Left ventricle myocardium inferior (tissue), 1 donor: ENCODE results near the gene ZNF236. TPM values are rescaled to one million over a fixed set of nuclear protein-coding genes. Genes with fewer than 3 reads are reported as not detected.

Experiments used
- DNase-seq: peaks from one replicate; pipeline ENCODE4 v3.0.0-alpha.2; 2020
- H3K27ac ChIP-seq: fragments of 200-600 bp; replicated peaks from 2 replicates; pipeline ENCODE4 v1.8.0; 2021
- H3K27me3 ChIP-seq: fragments of 200-600 bp; 2 replicates; pipeline ENCODE4 v1.8.0; 2021; ENCODE audit warnings: low read depth
- H3K36me3 ChIP-seq: fragments of 200-600 bp; 2 replicates; pipeline ENCODE4 v1.8.0; 2021
- H3K4me1 ChIP-seq: fragments of 200-600 bp; 2 replicates; pipeline ENCODE4 v1.8.0; 2021
- H3K4me3 ChIP-seq: fragments of 200-600 bp; 2 replicates; pipeline ENCODE4 v1.8.0; 2021; ENCODE audit warnings: mild to moderate bottlenecking, moderate library complexity
- H3K9me3 ChIP-seq: fragments of 200-600 bp; replicated peaks from 2 replicates; pipeline ENCODE4 v1.8.0; 2021
- intact Hi-C: fragments of 100-400 bp; cut with micrococcal nuclease; formaldehyde crosslinking; loops from one replicate; pipeline ENCODE4 v1.11.0; 2022
- total RNA-seq: library from RNA; stranded (reverse); fragmentation: NEBNext Ultra II Directional; extraction: Animal tissue kit (Norgen Biotek cat#: 25700); gene quantifications from one replicate; pipeline ENCODE4 v1.2.1, GENCODE V29; 2021
- TF ChIP-seq, protein P1 (sequence below): fragments of 200-600 bp; IDR thresholded peaks from 2 replicates; pipeline ENCODE4 v1.8.0; 2021; ENCODE audit warnings: antibody characterized with exemption, mild to moderate bottlenecking, borderline replicate concordance
- donor health status: DM: no; HTN: yes; CAD: no; lungs with severe emphysema.

ZNF236 gene
- total RNA-seq, 1 donor from 2014 or later = 10.6 TPM

DNA sequence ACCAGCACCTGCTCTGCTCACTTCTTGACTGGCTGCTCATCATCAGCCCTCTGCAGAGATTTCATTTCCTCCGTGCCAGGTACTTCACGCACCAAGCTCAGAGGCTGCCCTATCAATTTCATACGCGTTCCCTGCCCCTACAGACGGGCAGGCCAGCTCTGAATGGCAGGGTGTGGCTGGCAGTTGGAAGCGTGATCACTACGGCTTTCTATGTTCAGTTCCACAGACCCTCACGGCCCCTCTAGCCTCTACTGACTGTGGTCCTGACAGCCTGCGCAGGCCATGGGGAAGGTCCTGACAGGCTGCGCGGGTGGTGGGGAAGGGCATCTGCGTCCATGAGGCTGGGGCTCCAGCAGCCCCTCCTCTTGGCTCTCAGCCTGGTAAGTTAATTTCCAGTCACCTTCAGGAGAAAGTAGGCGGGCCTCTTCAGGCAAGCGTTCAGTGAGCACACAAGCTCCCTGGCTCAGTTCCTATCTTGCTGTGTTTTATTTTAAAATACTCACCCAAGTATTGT is 154.8 kb downstream of the ZNF236 start:
- no peak for DNase-seq
- TF ChIP-seq, protein P1, sequence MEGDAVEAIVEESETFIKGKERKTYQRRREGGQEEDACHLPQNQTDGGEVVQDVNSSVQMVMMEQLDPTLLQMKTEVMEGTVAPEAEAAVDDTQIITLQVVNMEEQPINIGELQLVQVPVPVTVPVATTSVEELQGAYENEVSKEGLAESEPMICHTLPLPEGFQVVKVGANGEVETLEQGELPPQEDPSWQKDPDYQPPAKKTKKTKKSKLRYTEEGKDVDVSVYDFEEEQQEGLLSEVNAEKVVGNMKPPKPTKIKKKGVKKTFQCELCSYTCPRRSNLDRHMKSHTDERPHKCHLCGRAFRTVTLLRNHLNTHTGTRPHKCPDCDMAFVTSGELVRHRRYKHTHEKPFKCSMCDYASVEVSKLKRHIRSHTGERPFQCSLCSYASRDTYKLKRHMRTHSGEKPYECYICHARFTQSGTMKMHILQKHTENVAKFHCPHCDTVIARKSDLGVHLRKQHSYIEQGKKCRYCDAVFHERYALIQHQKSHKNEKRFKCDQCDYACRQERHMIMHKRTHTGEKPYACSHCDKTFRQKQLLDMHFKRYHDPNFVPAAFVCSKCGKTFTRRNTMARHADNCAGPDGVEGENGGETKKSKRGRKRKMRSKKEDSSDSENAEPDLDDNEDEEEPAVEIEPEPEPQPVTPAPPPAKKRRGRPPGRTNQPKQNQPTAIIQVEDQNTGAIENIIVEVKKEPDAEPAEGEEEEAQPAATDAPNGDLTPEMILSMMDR = no peak
- Histone ChIP-seq H3K27ac (no peak overlapping the region), H3K9me3 (no peaks in the 10 kb centered on the region), H3K27me3 (no peaks in the 10 kb centered on the region), H3K36me3 (peaks cover 4% of the 10 kb centered on the region), H3K4me3 (peak overlapping the region; percentile 44), H3K4me1 (peaks cover 11% of the 10 kb centered on the region)
- intact Hi-C loops = no loop called here

DNA sequence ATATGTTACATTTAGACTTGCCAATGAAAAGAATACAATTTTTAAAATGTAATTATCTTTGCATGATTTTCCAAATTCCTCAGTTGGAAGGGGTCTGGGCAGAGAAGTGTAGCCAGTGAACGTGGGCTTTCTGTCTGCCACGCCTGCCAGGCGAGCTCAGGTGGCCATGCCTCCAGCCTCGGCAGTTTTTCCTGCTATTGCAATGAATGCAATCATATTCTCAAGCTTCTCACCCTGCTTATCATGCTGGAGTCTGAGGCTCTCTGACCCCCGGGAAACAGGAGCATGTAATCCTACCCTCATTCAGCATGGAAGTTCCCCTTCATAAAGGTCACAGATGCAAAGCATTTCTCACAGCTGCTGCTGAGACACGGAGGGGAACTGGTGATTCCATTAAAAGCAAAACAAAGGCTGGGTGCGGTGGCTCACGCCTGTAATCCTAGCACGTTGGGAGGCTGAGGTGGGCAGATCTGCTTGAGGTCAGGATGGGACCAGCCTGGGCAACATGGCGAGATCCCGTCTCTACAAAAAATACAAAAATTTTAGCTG is 155.4 kb downstream of the ZNF236 start:
- H3K4me3 ChIP-seq = peak overlapping the region; percentile 44
- intact Hi-C loops = no loop called here

DNA sequence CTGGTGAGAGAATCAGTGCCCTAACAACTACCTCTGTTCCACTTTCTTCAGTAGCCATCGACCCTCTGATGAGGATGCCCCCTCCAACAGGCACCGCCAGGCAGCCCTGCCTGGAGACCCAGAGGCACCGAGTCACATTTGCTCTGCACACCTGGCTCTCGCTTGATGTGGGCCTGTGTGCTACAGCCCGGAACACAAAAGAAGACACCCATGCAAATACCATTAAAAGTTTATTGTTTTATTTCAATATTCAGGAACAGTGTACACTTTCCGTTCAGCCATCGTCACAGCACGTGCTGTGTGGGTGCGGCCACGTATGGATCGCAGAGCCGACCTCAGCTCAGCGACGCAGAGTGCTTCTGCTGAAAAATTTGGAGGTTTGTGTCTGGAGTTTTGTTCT is 156.3 kb downstream of the ZNF236 start:
- H3K27ac ChIP-seq = no peak overlapping the region
- H3K36me3 ChIP-seq = peaks cover 4% of the 10 kb centered on the region
- H3K4me1 ChIP-seq = peaks cover 16% of the 10 kb centered on the region
- H3K4me3 ChIP-seq = no peak overlapping the region
- H3K9me3 ChIP-seq = no peaks in the 10 kb centered on the region
- intact Hi-C loops = no loop called here
- TF ChIP-seq, protein P1 = no peak
- H3K27me3 ChIP-seq = peaks cover 5% of the 10 kb centered on the region
- DNase-seq = no peak

More for the DNA sequence above, 155.4 kb downstream of the ZNF236 start:
- Histone ChIP-seq H3K27me3 (peaks cover 3% of the 10 kb centered on the region), H3K27ac (no peak overlapping the region), H3K9me3 (no peaks in the 10 kb centered on the region), H3K4me1 (peaks cover 11% of the 10 kb centered on the region), H3K36me3 (peaks cover 4% of the 10 kb centered on the region)
- TF ChIP-seq, protein P1 = no peak
- no peak for DNase-seq

DNA sequence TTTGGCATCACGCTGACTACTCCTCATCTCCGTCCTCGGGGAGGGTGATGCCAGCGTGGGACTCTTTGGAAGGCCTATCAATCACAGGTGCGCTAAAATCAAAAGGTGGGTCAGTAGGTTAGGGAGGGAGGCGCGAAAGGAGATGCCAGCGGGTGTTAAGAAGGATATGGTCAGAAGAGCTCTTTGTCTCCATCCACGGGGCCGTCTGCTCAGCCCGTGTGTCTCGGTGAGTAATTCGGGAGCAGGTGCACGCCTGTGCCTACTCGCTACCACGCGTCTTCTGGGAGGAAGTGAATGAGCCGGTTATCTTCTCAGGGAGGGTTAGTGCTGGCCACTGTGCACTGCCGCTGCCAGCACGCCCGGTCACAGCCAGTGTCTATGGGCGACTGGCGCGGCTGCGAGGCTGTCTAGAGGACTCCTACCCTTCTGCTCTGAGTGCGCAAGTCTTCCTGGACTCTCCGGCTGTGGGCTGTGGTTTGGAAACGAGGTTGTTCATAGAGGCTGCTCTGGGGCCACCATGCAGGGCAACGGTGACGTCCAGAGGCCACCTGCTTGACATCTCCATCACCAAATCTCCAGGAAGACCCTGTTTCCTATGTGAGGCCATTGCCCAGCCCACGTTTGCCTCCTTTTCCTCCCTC is 156.9 kb downstream of the ZNF236 start:
- H3K9me3 ChIP-seq = no peaks in the 10 kb centered on the region
- H3K27ac ChIP-seq = no peak overlapping the region
- intact Hi-C loops = no loop called here
- no peak for DNase-seq
- TF ChIP-seq, protein P1 = no peak
- no peak overlapping the region for H3K4me3 ChIP-seq
- H3K36me3 ChIP-seq = peaks cover 4% of the 10 kb centered on the region
- peaks cover 5% of the 10 kb centered on the region for H3K27me3 ChIP-seq
- H3K4me1 ChIP-seq = peaks cover 16% of the 10 kb centered on the region

DNA sequence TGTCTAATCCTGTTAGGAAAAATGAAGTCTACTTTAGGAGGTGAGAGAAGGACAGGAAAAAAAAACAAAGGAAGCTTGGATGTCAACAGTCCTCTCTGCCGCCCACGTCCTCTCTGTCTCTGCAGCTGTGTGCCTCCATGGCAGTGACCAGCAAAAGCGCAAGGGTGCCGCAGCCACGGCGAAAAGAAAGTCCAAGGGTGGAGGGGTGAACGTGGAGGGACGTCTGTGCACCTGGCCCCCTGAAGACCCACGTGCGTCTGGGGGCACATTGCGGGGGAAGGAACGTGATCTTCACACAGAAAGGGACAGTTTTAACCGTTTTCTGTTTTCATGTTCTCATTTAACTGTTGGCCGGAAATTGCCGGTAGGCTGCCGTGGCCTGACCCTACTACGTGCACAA is 157.5 kb downstream of the ZNF236 start:
- H3K36me3 ChIP-seq = peaks cover 4% of the 10 kb centered on the region
- intact Hi-C loops = loop anchor here (5.0 kb wide), 1 partner anchor 178 kb away; no protein-coding TSS in a partner anchor
- DNase-seq = no peak
- peaks cover 5% of the 10 kb centered on the region for H3K27me3 ChIP-seq
- TF ChIP-seq, protein P1 = no peak
- peaks cover 16% of the 10 kb centered on the region for H3K4me1 ChIP-seq
- H3K27ac ChIP-seq = no peak overlapping the region
- no peak overlapping the region for H3K4me3 ChIP-seq
- H3K9me3 ChIP-seq = no peaks in the 10 kb centered on the region
